Measurements from ENCODE around the gene ATP10B.

- TF ChIP-seq, protein P1, sequence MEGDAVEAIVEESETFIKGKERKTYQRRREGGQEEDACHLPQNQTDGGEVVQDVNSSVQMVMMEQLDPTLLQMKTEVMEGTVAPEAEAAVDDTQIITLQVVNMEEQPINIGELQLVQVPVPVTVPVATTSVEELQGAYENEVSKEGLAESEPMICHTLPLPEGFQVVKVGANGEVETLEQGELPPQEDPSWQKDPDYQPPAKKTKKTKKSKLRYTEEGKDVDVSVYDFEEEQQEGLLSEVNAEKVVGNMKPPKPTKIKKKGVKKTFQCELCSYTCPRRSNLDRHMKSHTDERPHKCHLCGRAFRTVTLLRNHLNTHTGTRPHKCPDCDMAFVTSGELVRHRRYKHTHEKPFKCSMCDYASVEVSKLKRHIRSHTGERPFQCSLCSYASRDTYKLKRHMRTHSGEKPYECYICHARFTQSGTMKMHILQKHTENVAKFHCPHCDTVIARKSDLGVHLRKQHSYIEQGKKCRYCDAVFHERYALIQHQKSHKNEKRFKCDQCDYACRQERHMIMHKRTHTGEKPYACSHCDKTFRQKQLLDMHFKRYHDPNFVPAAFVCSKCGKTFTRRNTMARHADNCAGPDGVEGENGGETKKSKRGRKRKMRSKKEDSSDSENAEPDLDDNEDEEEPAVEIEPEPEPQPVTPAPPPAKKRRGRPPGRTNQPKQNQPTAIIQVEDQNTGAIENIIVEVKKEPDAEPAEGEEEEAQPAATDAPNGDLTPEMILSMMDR (conservative IDR thresholded peaks at IDR 0.05; ENCODE audit: low read length) = no peak
- no peak for TF ChIP-seq EZH2phosphoT487 (IDR thresholded peaks at IDR 0.05; ENCODE audit: borderline replicate concordance, low read depth, low read length)
Observed at GRCh38 chr5:160703547-160704189, 148.3 kb downstream of the ATP10B start.
